ENCODE measurements around the gene OXSR1. TPM values are rescaled to one million over a fixed set of nuclear protein-coding genes. Genes with fewer than 3 reads are reported as not detected.

OXSR1 gene
- total and polyA plus RNA-seq, 10 of the 15 experiments (the other 5 are each of a cell fraction or from before 2014, with no cell fraction given): 12.4 to 54.6 (median 35.7) TPM

- DNase-seq (ENCODE audit: low read depth, low spot score): no peak
- peak; percentile 37; the same call in 2 of the 3 replicates for ATAC-seq
- POLR2A ChIA-PET: interaction anchor here (0.6 kb wide), 1 partner anchor 12 kb away, joined by 3 read pairs; no protein-coding TSS in a partner anchor
- Histone ChIP-seq H3K4me1 (ENCODE audit: control insufficient read depth, insufficient read depth, low read length) (peaks cover 14% of the 10 kb centered on the region), H3K27ac (ENCODE audit: control insufficient read depth, insufficient read depth) (no peak overlapping the region), H3K4me2 (ENCODE audit: control insufficient read depth, insufficient read depth) (peak overlapping the region; percentile 50; the same call in 1 of the 2 replicates), H3K79me2 (ENCODE audit: control insufficient read depth, insufficient read depth, low read length) (no peaks in the 10 kb centered on the region), H2AFZ (ENCODE audit: control insufficient read depth, low read depth, low read length) (peak overlapping the region; percentile 7; the same call in 1 of the 2 replicates), H3K9me3 (replicated peaks; ENCODE audit: control insufficient read depth, insufficient read depth, low read length) (no peaks in the 10 kb centered on the region), H3K27me3 (replicated peaks in 1 of 2; ENCODE audit: control insufficient read depth in 2 of 2, insufficient read depth in 2 of 2, low read length in 1 of 2) (no peaks in the 10 kb centered on the region), H4K20me1 (ENCODE audit: control insufficient read depth, insufficient read depth) (no peaks in the 10 kb centered on the region), H3K4me3 (no peak overlapping the region), H3K36me3 (ENCODE audit: control insufficient read depth in 2 of 2, insufficient read depth in 2 of 2, low read length in 1 of 2) (no peaks in the 10 kb centered on the region), H3K9ac (ENCODE audit: control insufficient read depth, insufficient read depth, low read length) (no peak overlapping the region)
- CTCF ChIA-PET: no interaction called here
- no TSS peak for BruUV-seq (replicated peaks)
- SMC1A ChIA-PET (ENCODE audit: uncharacterized antibody, unreplicated experiment): interaction anchor here (0.9 to 1.4 kb wide), 2 partner anchors 10 to 31 kb away, joined by 3 read pairs; no protein-coding TSS in a partner anchor
- 29% methylated on average over 2 of the region's 2 CpGs for WGBS (ENCODE audit: insufficient coverage, insufficient replicate concordance, low lambda C conversion rate, missing lambda C conversion rate)
- RAD21 ChIA-PET (ENCODE audit: unreplicated experiment): interaction anchor here (1.6 kb wide), 1 partner anchor 131 kb away, joined by 3 read pairs; the partner anchor contains the start of gene ACAA1
- FAIRE-seq: no peak
- intact Hi-C loops (cut with micrococcal nuclease; ENCODE audit: unreplicated experiment) (no loop called here), in situ Hi-C loops (cut with MboI) (no loop called here)
- TF ChIP-seq EZH2 (IDR thresholded peaks at IDR 0.05; ENCODE audit: borderline replicate concordance, control insufficient read depth, low read depth, low read length) (no peak), GATAD2B (conservative IDR thresholded peaks at IDR 0.05; ENCODE audit: low read depth) (no peak), RAD51 (IDR thresholded peaks at IDR 0.05) (no peak), NFXL1 (IDR thresholded peaks at IDR 0.05; ENCODE audit: borderline replicate concordance) (no peak), SP1 (IDR thresholded peaks at IDR 0.05; ENCODE audit: low read depth, low read length) (no peak), CHD1 (IDR thresholded peaks at IDR 0.05; ENCODE audit: low read depth, low read length) (no peak), SMC3 (IDR thresholded peaks at IDR 0.05; ENCODE audit: borderline replicate concordance, low read length) (no peak), TBL1XR1 (IDR thresholded peaks at IDR 0.05; ENCODE audit: low read depth, low read length) (no peak), ZSCAN29 (IDR thresholded peaks at IDR 0.05) (no peak), STAT1 (conservative IDR thresholded peaks at IDR 0.05) (no peak), EP300 (IDR thresholded peaks at IDR 0.05; ENCODE audit: borderline replicate concordance in 1 of 2, control insufficient read depth in 1 of 2, low read depth in 2 of 2, low read length in 2 of 2) (no peak), SMAD1 (IDR thresholded peaks at IDR 0.05; ENCODE audit: low read depth, partially characterized antibody) (no peak), RBBP5 (conservative IDR thresholded peaks at IDR 0.05) (no peak), TCF3 (IDR thresholded peaks at IDR 0.05; ENCODE audit: borderline replicate concordance, insufficient read depth, low read depth, low read length) (no peak), FOS (IDR thresholded peaks at IDR 0.05; ENCODE audit: borderline replicate concordance, extremely low read depth, insufficient read length) (no peak), GABPA (IDR thresholded peaks at IDR 0.05; ENCODE audit: low read depth) (no peak), CHD4 (IDR thresholded peaks at IDR 0.05) (no peak), MEF2A (IDR thresholded peaks at IDR 0.05; ENCODE audit: insufficient read depth, low read depth, low read length) (no peak), SUPT20H (IDR thresholded peaks at IDR 0.05; ENCODE audit: borderline replicate concordance, control insufficient read depth, low read depth, low read length) (no peak)
These were observed 102.3 kb downstream of the OXSR1 start for GRCh38 chr3:38267662-38268061.

Measured in GM12878 (cell line).